SH-SY5Y (cell line): ENCODE data around the gene NEDD4L.

Source experiments
- GATA2 ChIP-seq: IDR thresholded peaks from 2 replicates; pipeline ENCODE4 v1.6.1; 2011; ENCODE audit warnings: mild to moderate bottlenecking, low read depth, low read length
- GATA3 ChIP-seq: IDR thresholded peaks from 2 replicates; pipeline ENCODE4 v1.6.1; 2011; ENCODE audit warnings: low read depth, mild to moderate bottlenecking, low read length, moderate library complexity

DNA sequence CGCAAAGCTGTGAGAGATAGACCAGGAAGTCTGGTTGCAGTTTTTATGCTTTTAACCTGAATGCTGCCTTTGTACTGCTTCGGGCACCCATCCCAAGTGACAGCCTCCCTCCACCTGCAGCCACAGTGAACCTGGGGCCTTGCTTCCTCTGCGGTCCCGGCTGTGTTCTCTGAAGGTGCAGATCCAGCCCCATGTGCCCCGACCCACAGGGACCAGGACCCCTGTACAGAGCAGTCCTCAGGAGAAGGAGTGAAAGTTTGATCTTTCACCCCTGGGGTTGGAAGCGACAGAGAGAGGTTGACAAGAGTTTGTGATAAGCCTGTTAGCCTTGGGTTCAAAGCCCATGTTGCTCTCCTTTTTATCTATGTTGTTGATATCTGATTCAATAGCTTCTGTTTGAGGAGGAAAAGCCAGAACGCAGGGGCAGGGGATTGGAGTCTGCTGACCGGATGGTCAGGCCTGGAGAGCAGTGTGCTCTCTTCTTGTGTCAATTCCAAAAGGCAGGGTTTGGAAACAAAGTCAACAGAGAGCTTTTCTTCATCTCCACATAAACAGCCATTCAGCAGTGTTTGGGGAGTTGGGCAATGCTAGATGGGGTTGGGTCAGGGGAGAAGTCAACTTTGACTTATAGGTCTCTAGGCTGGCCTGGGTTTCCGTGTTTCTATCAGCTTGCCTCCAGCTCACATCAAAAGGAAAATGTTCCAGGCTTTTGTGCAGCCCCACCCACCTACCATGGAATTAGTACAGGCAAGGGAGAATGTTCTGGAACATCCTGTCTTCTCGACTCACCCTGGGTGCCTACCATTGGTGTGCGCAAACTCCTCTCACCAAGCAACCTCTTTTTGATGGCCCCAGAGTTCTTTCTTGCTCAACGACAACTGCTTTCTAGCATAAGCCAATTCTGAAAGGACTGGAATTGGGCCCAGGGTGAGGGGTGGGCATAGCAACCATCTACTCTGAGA, 369.9 kb downstream of the NEDD4L start:
- no peak for TF ChIP-seq GATA2
- no peak for TF ChIP-seq GATA3
